ENCODE measurements around the gene CMTM6.

GRCh38 chr3:32551087-32551486, 48.4 kb upstream of the CMTM6 start:
- TF ChIP-seq CSDC2 (CRISPR knock-in tag; IDR thresholded peaks at IDR 0.05) (no peak), ZFP30 (CRISPR knock-in tag; IDR thresholded peaks at IDR 0.05) (no peak), TOX (CRISPR knock-in tag; IDR thresholded peaks at IDR 0.05; ENCODE audit: borderline replicate concordance) (no peak), ARNTL (CRISPR knock-in tag; IDR thresholded peaks at IDR 0.05; ENCODE audit: borderline replicate concordance, low read depth) (no peak), ZC3H10 (CRISPR knock-in tag; IDR thresholded peaks at IDR 0.05) (no peak), ZFP3 (CRISPR knock-in tag; IDR thresholded peaks at IDR 0.05) (no peak), GLIS3 (CRISPR knock-in tag; IDR thresholded peaks at IDR 0.05) (no peak), BACH2 (CRISPR knock-in tag; IDR thresholded peaks at IDR 0.05; ENCODE audit: borderline replicate concordance) (no peak), ZNF8 (CRISPR knock-in tag; IDR thresholded peaks at IDR 0.05) (no peak), TCF4 (CRISPR knock-in tag; IDR thresholded peaks at IDR 0.05; ENCODE audit: borderline replicate concordance) (no peak)
- TF ChIP-seq, protein P1, sequence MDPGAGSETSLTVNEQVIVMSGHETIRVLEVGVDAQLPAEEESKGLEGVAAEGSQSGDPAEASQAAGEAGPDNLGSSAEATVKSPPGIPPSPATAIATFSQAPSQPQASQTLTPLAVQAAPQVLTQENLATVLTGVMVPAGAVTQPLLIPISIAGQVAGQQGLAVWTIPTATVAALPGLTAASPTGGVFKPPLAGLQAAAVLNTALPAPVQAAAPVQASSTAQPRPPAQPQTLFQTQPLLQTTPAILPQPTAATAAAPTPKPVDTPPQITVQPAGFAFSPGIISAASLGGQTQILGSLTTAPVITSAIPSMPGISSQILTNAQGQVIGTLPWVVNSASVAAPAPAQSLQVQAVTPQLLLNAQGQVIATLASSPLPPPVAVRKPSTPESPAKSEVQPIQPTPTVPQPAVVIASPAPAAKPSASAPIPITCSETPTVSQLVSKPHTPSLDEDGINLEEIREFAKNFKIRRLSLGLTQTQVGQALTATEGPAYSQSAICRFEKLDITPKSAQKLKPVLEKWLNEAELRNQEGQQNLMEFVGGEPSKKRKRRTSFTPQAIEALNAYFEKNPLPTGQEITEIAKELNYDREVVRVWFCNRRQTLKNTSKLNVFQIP (CRISPR knock-in tag; IDR thresholded peaks at IDR 0.05; ENCODE audit: borderline replicate concordance, low read depth), result no peak
- TF ChIP-seq, protein P2, sequence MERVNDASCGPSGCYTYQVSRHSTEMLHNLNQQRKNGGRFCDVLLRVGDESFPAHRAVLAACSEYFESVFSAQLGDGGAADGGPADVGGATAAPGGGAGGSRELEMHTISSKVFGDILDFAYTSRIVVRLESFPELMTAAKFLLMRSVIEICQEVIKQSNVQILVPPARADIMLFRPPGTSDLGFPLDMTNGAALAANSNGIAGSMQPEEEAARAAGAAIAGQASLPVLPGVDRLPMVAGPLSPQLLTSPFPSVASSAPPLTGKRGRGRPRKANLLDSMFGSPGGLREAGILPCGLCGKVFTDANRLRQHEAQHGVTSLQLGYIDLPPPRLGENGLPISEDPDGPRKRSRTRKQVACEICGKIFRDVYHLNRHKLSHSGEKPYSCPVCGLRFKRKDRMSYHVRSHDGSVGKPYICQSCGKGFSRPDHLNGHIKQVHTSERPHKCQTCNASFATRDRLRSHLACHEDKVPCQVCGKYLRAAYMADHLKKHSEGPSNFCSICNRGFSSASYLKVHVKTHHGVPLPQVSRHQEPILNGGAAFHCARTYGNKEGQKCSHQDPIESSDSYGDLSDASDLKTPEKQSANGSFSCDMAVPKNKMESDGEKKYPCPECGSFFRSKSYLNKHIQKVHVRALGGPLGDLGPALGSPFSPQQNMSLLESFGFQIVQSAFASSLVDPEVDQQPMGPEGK (CRISPR knock-in tag; IDR thresholded peaks at IDR 0.05; ENCODE audit: borderline replicate concordance), result no peak
- TF ChIP-seq, protein P3, sequence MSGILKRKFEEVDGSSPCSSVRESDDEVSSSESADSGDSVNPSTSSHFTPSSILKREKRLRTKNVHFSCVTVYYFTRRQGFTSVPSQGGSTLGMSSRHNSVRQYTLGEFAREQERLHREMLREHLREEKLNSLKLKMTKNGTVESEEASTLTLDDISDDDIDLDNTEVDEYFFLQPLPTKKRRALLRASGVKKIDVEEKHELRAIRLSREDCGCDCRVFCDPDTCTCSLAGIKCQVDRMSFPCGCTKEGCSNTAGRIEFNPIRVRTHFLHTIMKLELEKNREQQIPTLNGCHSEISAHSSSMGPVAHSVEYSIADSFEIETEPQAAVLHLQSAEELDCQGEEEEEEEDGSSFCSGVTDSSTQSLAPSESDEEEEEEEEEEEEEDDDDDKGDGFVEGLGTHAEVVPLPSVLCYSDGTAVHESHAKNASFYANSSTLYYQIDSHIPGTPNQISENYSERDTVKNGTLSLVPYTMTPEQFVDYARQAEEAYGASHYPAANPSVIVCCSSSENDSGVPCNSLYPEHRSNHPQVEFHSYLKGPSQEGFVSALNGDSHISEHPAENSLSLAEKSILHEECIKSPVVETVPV (CRISPR knock-in tag; IDR thresholded peaks at IDR 0.05), result no peak
- TF ChIP-seq, protein P4, sequence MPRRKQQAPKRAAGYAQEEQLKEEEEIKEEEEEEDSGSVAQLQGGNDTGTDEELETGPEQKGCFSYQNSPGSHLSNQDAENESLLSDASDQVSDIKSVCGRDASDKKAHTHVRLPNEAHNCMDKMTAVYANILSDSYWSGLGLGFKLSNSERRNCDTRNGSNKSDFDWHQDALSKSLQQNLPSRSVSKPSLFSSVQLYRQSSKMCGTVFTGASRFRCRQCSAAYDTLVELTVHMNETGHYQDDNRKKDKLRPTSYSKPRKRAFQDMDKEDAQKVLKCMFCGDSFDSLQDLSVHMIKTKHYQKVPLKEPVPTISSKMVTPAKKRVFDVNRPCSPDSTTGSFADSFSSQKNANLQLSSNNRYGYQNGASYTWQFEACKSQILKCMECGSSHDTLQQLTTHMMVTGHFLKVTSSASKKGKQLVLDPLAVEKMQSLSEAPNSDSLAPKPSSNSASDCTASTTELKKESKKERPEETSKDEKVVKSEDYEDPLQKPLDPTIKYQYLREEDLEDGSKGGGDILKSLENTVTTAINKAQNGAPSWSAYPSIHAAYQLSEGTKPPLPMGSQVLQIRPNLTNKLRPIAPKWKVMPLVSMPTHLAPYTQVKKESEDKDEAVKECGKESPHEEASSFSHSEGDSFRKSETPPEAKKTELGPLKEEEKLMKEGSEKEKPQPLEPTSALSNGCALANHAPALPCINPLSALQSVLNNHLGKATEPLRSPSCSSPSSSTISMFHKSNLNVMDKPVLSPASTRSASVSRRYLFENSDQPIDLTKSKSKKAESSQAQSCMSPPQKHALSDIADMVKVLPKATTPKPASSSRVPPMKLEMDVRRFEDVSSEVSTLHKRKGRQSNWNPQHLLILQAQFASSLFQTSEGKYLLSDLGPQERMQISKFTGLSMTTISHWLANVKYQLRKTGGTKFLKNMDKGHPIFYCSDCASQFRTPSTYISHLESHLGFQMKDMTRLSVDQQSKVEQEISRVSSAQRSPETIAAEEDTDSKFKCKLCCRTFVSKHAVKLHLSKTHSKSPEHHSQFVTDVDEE (CRISPR knock-in tag; IDR thresholded peaks at IDR 0.05), result no peak
